ENCODE results near the gene MT1X. TPM values are rescaled to one million over a fixed set of nuclear protein-coding genes. Genes with fewer than 3 reads are reported as not detected.

Gene MT1X
- total RNA-seq, 1 donor from 2014 or later, result 18.8 TPM

- Mint-ChIP-seq H3K27me3 (ENCODE audit: low read depth) (peaks cover 20% of the 10 kb centered on the region), H3K27ac (ENCODE audit: unreplicated experiment) (no peak overlapping the region), H3K4me3 (no peak overlapping the region), H3K4me1 (peaks cover 12% of the 10 kb centered on the region), H3K9me3 (no peaks in the 10 kb centered on the region), H3K36me3 (ENCODE audit: low read depth) (no peaks in the 10 kb centered on the region)
- TF ChIP-seq, protein P1, sequence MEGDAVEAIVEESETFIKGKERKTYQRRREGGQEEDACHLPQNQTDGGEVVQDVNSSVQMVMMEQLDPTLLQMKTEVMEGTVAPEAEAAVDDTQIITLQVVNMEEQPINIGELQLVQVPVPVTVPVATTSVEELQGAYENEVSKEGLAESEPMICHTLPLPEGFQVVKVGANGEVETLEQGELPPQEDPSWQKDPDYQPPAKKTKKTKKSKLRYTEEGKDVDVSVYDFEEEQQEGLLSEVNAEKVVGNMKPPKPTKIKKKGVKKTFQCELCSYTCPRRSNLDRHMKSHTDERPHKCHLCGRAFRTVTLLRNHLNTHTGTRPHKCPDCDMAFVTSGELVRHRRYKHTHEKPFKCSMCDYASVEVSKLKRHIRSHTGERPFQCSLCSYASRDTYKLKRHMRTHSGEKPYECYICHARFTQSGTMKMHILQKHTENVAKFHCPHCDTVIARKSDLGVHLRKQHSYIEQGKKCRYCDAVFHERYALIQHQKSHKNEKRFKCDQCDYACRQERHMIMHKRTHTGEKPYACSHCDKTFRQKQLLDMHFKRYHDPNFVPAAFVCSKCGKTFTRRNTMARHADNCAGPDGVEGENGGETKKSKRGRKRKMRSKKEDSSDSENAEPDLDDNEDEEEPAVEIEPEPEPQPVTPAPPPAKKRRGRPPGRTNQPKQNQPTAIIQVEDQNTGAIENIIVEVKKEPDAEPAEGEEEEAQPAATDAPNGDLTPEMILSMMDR (conservative IDR thresholded peaks at IDR 0.05), result no peak
- no peak for DNase-seq (ENCODE audit: low read depth, low spot score)
These were observed 44.0 kb downstream of the MT1X start for GRCh38 chr16:56726283-56726682.

- H3K4me3 Mint-ChIP-seq, result peak overlapping the region; percentile 38
- no peak overlapping the region for H3K27ac Mint-ChIP-seq (ENCODE audit: unreplicated experiment)
- H3K4me1 Mint-ChIP-seq, result peaks cover 12% of the 10 kb centered on the region
- TF ChIP-seq, protein P1 (conservative IDR thresholded peaks at IDR 0.05), result no peak
- H3K36me3 Mint-ChIP-seq (ENCODE audit: low read depth), result no peaks in the 10 kb centered on the region
- peaks cover 14% of the 10 kb centered on the region for H3K27me3 Mint-ChIP-seq (ENCODE audit: low read depth)
- DNase-seq (ENCODE audit: low read depth, low spot score), result no peak
- H3K9me3 Mint-ChIP-seq, result no peaks in the 10 kb centered on the region
These were observed 44.7 kb downstream of the MT1X start for GRCh38 chr16:56726926-56727325.

DNA sequence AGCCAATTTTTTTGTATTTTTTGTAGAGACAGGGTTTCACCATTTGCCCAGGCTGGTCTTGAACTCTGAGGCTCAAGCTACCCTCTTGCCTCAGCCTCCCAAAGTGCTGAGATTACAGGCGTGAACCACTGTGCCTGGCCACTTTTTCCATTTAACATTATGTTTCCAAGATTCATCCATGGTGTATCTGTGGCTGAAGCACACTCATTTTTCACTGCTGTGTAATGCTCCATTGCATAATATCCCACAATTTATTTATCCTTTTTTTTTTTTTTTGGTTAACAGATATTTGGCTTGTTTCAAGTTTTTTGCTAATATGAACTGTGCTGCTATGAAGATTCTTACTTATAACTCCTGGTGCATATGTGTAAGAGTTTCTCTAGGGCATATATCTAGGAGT lies 45.8 kb downstream of the MT1X start:
- H3K27ac Mint-ChIP-seq (ENCODE audit: unreplicated experiment), result no peak overlapping the region
- H3K4me3 Mint-ChIP-seq, result no peak overlapping the region
- peaks cover 12% of the 10 kb centered on the region for H3K4me1 Mint-ChIP-seq
- TF ChIP-seq, protein P1 (conservative IDR thresholded peaks at IDR 0.05), result no peak
- H3K36me3 Mint-ChIP-seq (ENCODE audit: low read depth), result no peaks in the 10 kb centered on the region
- no peaks in the 10 kb centered on the region for H3K9me3 Mint-ChIP-seq
- no peak for DNase-seq (ENCODE audit: low read depth, low spot score)
- peaks cover 4% of the 10 kb centered on the region for H3K27me3 Mint-ChIP-seq (ENCODE audit: low read depth)

GRCh38 chr16:56728980-56729734 lies 46.9 kb downstream of the MT1X start:
- DNase-seq (ENCODE audit: low read depth, low spot score), result no peak
- H3K27ac Mint-ChIP-seq (ENCODE audit: unreplicated experiment), result peak overlapping the region; percentile 84
- no peak overlapping the region for H3K4me3 Mint-ChIP-seq
- TF ChIP-seq, protein P1 (conservative IDR thresholded peaks at IDR 0.05), result no peak
- H3K36me3 Mint-ChIP-seq (ENCODE audit: low read depth), result no peaks in the 10 kb centered on the region
- H3K27me3 Mint-ChIP-seq (ENCODE audit: low read depth), result no peaks in the 10 kb centered on the region
- H3K9me3 Mint-ChIP-seq, result no peaks in the 10 kb centered on the region
- H3K4me1 Mint-ChIP-seq, result peaks cover 12% of the 10 kb centered on the region

- H3K9me3 Mint-ChIP-seq, result no peaks in the 10 kb centered on the region
- no peak within 1 kb of the TSS for H3K4me3 Mint-ChIP-seq
- peak within 1 kb of the TSS; percentile 84 for H3K27ac Mint-ChIP-seq (ENCODE audit: unreplicated experiment)
- H3K36me3 Mint-ChIP-seq (ENCODE audit: low read depth), result no peaks in the 10 kb centered on the region
- peaks cover 12% of the 10 kb centered on the region for H3K4me1 Mint-ChIP-seq
- no peaks in the 10 kb centered on the region for H3K27me3 Mint-ChIP-seq (ENCODE audit: low read depth)
- peak; percentile 77 for DNase-seq (ENCODE audit: low read depth, low spot score)
- TF ChIP-seq, protein P1 (conservative IDR thresholded peaks at IDR 0.05), result no peak
These were observed 47.7 kb downstream of the MT1X start, which contains the start of gene NUP93 for GRCh38 chr16:56729735-56730662. TSS of gene NUP93 (plus strand) at chr16:56730129. CDS start at chr16:56748248, 18,119 bp downstream.
